ENCODE data around the gene ABI3BP.
"Not testable (repeated sequence)": the region's sequence is repeated elsewhere in the genome, so short reads cannot be mapped to it uniquely, and the experiment has no call there.

The ABI3BP gene, protein sequence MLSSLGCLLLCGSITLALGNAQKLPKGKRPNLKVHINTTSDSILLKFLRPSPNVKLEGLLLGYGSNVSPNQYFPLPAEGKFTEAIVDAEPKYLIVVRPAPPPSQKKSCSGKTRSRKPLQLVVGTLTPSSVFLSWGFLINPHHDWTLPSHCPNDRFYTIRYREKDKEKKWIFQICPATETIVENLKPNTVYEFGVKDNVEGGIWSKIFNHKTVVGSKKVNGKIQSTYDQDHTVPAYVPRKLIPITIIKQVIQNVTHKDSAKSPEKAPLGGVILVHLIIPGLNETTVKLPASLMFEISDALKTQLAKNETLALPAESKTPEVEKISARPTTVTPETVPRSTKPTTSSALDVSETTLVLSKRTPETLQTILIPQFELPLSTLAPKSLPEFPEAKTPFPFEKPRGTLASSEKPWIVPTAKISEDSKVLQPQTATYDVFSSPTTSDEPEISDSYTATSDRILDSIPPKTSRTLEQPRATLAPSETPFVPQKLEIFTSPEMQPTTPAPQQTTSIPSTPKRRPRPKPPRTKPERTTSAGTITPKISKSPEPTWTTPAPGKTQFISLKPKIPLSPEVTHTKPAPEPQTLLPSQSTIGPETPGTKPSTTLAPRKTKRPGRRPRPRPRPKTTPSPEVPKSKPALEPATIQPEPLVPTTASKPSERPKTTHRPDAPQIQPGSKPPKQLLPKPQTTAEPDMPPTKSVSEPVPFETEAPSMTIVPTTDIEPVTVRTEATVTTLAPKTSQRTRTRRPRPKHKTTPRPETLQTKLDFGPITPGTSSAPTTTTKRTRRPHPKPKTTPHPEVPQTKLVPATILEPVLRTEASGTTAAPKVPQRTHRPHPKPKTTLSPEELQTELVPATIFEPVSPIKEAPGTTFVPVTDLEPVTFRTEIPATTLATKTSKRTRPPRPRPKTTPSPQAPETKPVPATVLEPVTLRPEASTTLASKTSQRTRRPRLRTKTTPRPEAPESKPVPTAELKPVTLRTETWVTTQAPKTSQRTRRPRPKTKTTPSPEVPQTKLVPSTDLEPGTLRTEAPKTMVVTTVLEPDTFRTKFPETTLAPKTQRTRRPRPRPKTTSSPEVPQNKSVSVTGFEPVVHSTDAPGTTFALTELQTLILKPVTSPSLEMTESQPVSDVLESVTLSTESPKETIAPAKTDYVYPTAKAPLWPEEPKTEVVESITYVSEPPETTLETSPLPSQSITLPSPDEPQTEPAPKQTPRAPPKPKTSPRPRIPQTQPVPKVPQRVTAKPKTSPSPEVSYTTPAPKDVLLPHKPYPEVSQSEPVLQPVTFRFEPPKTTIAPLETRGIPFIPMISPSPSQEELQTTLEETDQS (N-terminal part only)

DNA sequence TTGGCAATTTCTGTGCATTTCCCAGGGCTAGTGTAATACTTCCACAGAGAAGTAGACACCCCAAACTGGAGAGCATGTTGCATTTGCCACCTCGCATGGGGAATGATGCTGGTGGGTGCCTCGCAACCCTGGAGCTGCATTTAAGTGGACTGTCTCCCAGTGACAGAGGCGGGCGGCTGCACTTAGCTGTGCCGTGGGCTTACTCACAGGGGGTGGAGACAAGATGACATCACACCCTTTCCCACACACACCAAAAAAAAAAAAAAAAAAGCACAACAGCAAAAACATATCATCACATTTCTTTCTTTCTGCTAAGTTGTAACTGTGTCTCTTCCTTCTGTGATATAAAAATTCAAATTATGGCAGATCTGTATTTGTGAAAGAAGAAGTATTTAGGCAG, at the start of gene ABI3BP:
ABI3BP (minus strand) TSS at position 113 of the 400 bp plus-strand sequence; CDS start at position 76, 37 bp downstream.
- DNase-seq = no peak

DNA sequence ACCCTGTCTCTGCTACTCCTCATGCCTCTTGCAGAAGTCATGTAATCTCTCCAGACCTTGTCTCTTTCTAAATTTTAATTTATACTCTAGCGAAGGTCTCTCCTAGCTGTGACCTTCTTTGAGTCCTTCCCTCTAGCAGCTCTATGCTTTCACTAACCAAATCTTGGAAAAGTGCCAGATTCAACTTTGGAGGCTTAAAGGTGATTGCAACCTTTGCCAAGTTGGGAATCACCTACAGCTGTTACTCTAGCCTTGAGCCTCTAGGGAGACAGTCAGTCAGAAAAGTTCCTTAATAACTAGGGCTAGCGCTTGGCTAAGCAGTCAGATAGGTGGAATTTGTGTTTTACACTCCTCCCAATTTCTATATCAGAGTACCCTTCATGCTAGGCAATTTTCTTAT, 46.1 kb upstream of the ABI3BP start:
- DNase-seq = no peak

DNA sequence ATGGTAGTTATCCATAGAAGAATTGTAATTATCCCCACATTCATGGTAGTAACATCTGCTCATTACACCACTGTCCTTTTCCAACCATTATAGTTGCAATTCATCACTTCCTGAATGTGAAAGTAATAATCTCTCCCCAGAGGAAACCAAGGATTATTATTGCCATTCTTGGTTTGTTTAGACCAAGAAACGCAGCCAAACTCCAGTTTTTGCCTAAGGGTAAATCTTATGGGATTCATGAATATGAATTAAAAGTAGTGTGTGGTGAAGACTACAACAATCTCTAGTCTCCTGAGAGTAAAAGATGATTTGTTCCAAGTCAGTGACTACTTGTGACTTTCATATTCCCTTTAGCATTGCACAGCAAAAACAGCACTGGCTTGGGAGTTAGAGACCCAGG, 45.7 kb upstream of the ABI3BP start:
- no peak for DNase-seq

DNA sequence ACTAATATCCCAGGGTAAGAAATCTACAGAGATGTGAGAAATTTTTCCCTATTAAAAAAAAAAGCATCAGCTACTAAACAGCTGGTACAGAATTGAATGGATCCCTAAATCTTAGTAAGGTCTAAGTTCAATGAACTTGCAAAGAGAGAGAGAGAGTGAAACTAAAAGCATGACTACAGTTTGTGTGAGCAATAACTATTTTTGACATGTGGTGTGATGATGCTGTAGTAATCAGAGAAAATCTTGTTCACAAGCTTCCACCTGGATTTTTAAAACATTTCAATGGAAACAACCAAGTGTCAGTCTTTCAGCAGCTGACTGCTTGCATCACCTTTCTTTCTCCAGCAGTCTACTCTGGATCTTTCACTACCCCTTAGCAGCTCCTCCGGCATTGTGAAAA, 45.2 kb upstream of the ABI3BP start:
- DNase-seq = no peak

DNA sequence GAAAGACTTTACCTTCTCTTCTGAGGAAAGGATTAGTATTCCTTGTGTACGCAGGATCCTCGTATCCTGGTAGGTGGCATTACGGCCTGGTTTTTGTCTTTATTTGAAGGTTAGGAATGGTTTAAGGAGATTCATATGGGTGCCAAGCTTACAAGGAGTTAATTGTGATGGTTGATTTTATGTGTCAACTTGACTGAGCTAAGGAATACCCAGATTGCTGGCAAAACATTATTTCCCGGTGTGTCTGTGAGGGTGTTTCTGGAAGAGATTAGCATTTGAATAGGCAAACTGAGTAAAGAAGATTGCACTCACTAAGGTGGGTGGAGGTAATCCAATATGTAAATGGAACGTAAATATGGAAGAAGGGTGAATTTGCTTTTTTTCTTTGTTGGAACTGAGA, 44.4 kb upstream of the ABI3BP start:
- DNase-seq = no peak

DNA sequence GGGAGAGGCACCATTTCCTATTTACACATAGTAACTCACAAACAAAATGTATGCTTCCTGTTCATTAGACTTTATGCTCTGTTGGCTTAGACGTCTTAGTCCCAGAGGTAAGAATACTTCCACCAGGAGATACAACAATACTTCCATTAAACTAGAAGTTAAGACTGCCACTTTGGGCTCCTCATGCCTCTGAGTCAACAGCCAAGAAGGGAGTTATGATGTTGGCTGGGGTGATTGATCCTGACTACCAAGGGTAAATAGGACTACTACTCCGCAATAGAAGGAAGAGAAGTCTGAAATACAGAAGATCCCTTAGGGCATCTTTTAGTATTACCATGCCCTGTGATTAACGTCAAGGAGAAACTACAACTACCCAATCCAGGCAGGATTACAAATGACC, 43.5 kb upstream of the ABI3BP start:
- DNase-seq = no peak

DNA sequence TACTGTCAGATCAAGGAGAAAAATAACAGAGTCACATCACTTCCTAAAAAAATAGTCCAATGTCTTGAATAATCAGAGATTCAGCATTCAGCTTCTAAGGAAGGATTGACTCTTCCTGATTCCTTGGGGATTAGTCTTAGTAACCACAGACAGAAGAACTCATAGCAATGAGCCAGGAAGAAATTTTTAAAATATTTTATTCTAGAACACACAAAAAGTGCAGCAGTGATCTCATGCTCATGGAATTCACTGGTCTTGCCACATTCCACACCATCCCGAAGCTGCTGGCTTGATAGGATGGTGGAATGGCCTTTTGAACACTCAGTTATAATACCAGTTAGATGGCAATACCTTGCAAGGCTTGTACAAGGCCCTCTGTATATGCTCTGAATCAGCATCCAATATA, 43.0 kb upstream of the ABI3BP start:
- no peak for DNase-seq

DNA sequence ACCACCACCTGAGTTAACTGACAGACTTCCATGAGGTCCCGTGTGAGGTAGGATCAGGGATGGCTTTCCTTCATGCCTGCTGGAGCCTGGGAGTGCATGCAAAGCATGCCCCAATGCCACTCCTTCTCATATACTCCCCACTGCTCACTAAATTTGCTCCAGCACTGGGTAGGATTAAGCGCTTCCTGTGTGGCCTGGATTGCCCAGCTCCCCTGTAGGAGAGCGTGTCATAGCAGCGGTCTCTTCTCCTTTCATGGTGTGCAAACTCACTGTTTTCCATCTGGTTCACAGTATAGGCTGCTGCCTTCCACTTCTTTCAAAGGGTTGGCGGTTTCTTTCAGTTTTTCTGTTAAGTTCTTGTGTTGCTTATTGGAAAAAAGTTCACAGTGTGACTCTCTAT, 34.1 kb upstream of the ABI3BP start:
- DNase-seq = no peak

DNA sequence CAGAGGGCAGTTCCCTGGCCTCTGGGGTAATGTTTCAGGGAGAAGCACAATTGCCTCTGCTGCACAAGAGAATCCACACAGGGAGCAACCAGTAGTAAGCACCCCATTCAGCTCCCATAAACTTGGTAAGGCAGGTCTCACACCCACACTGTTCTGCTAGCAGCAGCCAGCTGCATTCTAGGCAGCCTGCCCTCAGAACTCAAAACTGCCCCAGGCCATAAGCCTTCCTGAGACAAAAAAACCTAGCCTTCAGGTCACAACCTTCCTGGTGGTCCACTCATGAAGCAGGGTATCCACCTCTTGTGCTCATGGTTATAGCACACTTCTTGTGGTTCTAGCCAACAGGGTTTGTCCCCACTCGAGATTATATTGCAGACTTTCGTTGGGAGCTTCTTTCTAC, 33.7 kb upstream of the ABI3BP start:
- DNase-seq = no peak

DNA sequence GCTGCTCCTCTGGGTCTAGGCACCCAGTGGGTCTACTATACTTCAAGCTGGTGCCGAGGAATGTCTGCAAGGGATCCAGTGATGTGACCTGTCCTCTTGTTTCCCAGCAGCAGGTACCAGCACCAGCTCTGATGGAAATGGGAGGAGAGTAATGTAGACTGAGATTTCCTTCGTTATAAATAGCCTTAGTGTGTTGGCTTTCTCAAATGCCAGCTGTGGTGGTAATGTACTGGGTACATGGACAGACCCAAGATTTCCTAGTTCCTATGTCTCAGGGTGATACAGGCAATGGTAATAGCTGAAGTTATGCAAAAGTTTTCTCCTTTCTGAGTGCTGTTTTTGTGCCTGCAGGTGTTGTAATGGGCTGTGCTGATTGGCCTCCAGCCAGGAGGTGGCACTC, 33.0 kb upstream of the ABI3BP start:
- DNase-seq = no peak

DNA sequence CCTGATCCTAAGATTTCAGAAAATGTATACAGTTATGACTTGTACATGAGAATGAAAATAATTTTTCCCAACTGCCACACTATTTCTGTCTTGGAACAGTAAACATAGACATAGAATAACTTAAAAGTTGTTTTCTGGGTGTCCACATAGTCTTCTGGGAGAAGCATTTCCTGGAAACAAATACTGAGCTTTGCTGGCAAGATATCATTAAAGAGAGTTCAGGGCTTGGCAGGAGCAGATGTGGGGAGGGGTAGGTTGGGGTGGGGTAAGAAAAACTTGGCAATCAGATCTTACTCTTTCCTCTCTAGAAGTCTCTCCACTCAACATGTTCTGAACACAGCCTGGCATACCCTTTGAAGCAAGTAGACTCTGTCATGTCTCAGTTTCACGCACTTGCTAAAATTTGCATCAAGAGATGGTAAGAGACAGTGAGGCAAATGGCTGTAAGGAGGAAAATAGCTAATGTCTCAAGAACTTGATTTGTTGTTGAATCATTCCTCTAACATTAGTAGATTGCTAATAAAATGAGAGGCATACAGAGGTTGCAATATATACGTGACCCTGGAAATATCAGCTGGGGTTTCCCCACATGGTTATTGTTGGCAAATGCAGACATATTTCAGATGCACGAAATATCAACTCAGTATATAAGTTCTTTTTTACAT, 27.3 kb upstream of the ABI3BP start:
- DNase-seq = no peak

DNA sequence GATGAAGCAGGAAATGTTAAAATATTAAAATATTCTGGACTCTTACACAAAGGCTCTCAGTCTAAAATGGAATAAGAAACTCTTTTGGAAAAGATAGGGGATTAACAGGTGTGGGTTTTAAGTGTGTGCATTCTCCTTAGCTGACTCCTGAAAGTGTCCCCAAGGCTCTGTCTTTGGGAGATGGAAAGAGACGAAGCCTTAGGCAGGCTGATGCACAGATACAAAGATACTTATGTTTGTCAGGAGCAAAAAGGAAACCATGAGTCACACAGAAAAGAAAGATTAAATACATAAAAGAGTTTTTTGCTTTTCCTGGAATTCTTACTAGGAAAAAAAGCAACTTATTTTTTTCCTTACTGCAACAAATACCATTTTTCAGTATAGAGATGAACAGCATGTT, 23.8 kb upstream of the ABI3BP start:
- DNase-seq = no peak

DNA sequence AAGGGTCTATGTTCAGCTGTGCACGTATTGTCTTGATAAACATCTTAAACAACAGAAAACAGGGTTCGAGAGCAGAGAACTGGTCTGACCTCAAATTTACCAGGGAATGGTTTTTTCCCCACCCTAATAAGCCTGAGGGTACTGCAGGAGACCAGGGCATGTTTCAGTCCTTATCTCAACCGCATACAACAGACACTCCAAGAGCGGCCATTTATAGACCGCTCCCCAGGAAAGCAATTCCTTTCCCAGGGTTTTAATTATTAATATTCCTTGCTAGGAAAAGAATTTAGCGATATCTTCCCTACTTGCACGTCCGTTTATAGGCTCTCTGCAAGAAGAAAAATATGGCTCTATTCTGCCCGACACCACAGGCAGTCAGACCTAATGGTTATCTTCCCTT, 19.1 kb upstream of the ABI3BP start:
- DNase-seq = not testable (repeated sequence)

DNA sequence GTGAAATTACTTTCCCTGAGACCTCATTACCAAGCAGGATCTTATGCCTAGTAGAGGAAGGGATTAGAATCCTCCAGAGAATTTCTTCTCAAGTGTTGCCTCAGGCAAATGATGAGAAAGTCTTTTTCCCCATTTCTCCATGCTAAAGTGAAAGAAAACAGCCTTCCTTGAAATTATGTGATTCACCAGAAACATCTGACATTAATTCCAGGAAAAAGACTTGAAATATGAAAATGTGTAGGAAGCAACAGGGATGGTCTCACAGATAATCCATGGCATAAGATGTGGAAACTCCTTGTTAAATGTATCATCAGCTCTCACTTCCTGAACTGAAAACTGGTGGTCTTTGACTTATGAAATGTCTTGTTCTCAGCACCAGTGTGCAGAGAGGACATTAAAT, 17.9 kb upstream of the ABI3BP start:
- no peak for DNase-seq

DNA sequence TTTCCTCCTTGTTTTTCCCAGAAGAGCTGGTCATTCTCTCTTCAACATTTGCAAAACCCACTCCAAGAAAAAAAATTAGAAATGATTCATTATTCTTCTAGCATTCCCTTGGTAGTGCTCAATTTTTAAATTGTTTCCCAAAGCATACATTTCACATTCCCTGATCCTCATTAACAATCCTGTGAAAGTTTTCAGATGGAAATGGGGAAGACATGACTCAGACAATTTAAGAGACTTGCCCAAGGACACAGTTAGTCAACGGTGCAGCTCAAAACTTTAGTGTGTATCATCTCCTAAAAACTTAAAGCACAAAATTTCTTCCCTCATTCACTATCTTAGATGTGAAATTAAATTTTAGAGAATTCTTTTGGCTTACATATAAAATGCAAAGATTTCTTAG, 17.1 kb upstream of the ABI3BP start:
- DNase-seq = no peak

DNA sequence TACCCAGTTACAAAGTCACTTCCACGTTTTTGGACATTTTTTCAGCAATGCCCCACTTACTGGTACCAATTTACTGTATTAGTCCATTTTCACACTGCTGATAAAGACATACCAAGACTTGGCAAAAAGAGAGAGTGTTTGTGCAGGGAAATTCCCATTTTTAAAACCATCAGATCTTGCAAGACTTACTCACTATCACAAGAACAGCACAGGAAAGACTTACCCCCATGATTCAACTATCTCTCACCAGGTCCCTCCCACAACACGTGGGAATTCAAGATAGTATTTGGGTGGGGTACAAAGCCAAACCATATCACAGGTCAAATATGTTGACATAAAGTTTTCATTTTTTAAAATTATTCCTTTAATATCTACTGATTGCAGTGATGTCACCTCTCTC, 16.2 kb upstream of the ABI3BP start:
- DNase-seq = no peak

DNA sequence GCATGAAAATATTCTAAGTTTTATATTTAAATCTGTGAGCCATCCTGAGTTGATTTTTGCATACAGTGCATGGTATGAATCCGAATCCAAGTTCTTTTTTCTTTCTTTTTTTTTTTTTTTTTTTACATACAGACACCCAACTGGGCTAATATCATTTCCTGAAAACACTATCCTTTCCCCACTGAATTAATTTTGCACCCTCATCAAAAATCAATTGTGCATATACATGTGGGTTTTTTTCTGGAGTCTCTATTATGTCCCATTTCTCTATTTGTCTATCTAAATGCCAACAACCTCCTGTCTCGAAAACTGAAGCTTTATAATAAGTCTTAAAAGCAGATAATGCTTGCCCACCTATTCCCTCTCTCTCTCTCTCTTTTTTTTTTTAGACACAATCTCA, 5.9 kb upstream of the ABI3BP start:
- DNase-seq = no peak

DNA sequence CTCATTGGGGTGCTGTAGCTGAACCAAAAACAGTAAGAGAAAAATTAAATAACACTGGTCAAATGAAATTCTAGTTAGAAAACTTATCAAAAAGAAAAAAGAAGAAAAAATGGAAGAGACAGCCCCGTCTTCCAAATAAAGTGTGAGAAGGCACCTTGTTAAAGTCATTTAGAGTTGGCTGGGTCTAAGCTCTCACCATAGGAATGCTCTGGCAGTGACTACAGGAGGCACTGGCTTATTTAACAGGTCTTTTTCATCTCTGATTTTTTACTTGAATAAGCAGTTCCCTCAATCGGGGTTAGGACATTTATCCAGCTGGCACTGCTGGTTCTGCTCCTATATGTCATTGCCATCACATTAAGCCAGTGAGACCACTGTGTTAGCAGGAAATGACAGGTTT, 1.6 kb upstream of the ABI3BP start:
- DNase-seq = no peak

DNA sequence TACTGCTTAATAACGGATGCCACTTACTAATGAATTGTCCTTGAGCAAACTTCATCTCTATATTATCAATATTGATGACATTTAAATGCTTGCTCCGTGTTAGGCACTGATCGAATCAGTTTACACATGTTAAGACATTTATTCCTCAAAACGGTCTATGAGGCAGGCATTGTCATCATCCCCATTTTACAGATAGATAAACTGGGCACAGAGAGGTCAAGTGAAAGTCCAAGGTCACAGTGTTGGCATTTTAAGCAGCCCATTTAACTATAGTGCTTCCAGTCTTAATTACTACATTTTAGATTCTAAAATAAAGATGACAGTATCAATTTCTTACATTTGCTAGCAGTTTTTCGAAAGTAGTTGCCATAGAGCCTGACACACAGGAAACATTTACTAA, 966 bp upstream of the ABI3BP start:
- DNase-seq = no peak

DNA sequence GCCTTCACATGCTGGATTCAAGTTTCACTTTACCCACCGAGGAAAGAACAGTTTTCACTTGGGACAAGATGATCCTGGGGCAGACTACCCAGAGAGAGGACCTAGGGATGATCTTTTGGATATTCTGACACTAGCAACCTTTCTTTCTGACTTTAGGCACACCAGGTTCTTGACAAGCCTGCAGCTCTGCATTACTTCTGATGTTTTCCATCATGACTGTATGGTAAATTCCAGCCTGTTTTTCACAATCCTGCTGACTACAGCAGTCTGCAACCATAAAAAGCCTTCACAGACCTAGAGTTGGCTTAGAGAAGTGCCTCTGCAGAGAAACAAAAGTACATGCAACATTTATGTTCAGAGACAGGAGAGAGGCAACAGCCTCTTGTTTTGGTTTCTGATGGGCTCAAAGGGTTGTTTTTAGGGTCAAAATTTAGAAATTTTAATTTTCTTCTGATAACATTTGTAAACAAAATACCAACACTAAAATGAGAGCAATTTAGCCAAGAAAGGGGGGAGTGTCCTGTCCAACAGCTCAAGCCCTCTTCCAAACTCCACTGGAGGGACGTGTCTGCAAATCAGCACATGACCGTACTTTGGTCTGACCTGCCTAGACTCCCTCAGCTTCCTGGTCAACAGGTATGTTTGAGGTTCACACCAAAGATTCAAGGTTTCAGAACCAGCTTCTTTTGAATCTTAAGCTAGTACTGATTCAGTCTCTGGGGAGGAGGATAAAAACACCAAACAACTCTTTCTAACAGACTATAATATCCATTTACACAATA, 799 bp downstream of the ABI3BP start:
- no peak for DNase-seq

DNA sequence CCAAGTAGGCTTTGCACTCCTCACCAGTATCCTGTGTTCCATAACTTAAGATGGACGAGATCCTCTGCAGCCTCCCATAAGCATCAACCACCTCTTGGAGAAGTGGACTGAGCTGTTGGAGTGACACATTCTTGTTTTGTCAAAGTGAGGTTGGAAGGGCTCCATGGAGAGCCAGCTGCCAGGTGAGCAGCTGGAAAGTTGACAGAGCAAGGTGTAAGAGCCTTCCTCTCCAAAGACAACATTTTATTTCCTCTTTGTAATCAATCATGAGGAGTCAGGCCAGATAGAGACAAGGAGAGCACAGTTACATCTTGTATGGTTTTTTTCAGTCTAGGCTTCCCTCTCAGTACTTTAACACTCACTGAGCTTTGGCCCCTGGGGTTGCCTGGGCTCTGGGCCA, 5.1 kb downstream of the ABI3BP start:
- no peak for DNase-seq

DNA sequence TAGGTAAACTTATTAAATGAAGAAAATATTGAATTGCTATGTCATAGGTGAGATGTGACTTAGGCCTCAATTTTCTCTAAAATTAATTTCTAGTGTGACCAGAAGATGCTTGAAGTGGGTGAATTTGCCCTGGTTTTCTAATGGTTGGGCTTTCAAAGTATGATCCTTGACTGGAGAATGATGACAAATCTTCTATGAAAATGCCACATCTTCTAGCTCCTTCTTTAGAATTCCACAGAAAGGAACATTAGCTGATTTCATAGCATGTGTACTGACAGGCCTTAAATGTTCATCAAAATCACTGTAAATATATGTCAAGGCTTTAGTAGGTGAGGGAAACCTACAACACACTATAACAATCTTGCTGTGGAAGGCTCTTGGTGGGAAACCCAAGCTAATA, 8.9 kb downstream of the ABI3BP start:
- no peak for DNase-seq

Measured in CD4-positive, alpha-beta T cell treated with Interleukin-12 subunit alpha and Interleukin-12 subunit beta, for 1 hour (primary cell).